IPS-NIHi11 (cell line): ENCODE measurements around the gene RANBP10.

Experiments
- DNase-seq: peaks from one replicate; pipeline ENCODE4 v3.0.0; 2012; ENCODE audit warnings: mixed read lengths, low spot score

RANBP10 gene

DNA sequence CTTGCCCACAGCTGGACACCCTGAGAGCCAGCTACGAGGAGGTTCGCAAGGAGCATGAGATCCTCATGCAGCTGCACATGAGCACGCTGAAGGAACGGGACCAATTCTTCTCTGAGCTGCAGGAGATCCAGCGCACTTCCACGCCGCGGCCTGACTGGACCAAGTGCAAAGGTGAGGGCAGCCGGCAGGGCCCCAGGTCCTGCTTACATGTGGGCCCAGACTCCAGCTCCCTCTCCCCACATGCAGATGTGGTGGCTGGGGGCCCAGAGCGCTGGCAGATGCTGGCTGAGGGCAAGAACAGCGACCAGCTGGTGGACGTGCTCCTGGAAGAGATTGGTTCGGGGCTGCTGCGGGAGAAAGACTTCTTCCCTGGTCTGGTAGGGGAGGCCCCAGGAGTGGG lies 19.5 kb upstream of the RANBP10 start:
- no peak for DNase-seq

DNA sequence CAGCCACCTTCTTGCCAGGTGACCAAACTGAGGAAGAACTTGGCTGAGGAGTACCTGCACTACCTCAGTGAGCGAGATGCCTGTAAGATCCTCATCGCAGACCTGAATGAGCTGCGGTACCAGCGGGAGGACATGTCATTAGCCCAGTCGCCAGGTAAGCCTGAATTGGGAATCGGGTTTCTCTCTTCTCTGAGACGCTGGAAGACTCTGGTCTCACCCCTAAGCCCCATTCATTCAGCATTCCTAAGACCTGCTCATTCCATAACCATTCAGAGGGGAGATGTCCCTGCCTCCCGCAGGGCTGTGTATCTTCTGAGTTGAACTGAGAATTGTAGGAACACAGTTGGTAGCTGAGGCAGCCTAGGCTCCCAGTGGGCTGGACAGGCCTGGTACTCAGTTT lies 18.8 kb upstream of the RANBP10 start:
- DNase-seq = no peak

DNA sequence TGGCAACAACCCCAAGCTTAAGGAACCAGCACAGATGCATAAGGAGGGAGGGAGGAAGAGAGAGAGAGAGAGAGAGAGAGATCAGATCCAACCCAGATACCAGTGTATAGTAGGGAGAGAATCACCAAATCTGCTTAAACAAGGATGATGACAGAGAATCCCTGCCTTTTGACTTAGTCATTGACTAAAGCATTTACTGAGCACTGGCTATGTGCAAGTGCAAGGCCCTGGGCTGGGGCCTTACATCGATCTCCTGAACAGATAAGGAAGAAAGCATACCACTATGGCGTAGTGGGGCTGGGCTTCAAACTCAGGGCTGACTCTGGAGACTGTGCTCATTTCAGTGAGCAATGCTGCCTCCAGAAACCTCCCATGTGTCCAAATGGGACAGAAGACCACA lies 16.2 kb upstream of the RANBP10 start:
- no peak for DNase-seq

DNA sequence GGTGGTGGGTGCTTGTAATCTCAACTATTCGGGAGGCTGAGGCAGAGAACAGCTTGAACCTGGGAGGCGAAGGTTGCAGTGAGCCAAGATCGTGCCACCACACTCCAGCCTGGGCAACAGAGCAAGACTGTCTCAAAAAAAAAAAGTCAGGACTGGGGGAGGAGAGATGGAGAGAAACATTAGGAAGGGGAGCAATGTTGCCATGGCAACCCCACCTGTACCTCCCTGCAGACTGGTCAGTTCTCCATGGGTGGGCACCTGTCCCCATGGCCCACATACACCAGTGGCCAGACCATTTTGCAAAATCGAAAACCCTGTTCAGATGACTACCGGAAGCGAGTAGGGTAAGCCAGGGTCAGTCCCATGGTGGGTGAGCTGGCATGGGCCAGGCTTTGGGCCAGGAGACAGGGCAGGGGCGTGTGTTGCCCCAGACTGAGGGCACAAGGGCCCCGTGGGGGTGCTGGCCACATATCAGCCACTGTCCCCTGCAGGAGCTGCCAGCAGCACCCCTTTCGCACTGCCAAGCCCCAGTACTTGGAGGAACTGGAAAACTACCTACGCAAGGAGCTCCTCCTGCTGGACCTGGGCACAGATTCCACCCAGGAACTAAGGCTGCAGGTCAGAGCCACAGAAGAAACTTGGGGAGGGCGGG lies 14.4 kb upstream of the RANBP10 start:
- DNase-seq = no peak

DNA sequence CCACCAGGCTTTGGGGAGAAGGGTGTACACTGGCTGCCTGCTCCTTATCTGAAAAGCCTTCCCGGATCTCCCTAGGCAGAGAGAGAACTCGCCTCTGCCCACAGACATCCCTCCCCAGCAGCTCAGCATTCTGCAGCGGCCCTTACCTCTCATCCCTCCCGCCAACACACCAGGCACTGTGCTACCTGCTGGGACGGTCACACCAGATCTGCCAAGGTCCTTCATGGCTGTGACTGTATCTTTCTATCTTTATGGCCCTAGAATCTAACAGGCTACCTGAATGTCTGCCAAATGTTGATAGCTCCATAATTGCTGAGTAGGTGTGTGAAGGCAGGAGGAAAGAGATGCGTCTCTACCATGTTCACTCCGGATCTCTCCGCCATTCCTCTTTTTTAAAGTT lies 8.2 kb upstream of the RANBP10 start:
- no peak for DNase-seq

DNA sequence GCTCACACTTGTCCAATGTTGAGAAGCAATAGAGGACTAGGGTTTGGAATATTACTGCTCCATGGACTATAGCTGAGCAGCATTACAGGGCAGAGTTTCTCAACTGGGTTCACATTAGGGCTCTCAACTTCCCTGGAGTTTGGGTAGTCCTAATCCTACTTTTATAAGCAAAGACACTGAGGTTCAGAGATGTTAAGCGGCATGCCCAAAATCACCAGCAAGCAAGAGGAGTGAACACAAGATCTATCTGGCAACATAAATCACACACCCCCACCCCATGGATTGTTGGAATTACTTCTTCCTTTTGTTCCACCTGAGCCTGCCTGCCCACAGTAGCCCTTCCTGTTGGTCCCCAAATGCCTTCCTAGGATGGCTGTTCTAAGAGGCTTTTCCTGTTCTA lies 5.5 kb upstream of the RANBP10 start:
- DNase-seq = no peak

DNA sequence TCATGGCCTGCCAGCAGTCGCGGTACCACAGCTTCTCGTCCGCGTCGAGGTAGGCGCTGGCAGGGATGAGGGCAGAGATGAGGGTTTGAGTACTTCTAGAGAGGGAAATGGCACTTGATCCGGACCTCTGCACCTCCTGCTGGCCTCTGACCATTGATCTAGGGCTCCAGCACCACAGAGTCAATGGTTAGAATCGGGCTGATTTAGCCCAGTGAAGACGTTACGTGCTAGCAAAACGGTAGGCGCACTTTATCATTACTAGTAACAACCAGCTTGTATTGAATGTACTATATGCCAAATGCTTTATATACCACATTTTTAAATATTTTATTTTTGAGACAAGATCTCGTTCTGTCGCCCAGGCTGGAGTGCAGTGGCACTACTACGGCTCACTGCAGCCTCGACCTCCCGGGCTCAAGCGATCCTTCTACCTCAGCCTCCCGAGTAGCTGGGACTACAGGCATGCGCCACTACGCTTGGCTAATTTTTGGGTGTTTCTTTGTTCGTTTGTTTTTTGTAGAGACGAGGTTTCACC lies 855 bp upstream of the RANBP10 start:
- DNase-seq = no peak

DNA sequence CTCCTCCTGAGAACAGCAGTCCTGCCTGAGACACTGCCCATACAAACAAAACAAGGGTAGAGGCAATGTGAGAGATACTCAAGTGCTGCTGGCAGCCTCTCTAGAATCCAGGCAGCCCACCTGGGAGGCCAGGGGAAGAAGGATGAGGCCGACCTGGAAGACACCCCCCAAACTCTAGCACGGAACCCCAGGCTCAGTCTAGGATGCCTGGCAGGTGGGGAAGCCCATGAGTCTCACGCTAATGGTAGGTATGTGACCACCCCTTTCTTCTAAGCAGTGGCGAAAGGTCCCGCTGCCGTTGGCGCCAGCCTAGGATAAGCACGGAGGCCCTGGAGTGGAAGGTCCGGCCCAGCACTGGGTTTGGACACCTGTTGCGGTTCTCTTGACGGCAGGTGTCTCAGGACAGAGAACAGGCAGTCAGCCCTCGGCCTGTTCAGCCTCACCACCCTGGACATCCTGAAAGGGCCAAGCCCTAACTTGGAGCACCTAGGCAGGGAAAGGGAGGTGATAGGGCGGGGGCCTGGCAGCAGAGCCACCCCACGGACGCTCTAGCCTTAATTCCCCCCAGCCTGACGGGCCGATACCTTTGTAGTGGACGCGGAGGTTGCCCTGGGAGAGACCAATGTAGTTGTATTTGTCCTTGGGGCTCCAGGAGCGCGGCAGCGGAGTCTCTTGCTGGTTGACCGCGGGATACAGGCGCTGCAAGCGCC lies 487 bp downstream of the RANBP10 start:
- DNase-seq = peak; percentile 29

DNA sequence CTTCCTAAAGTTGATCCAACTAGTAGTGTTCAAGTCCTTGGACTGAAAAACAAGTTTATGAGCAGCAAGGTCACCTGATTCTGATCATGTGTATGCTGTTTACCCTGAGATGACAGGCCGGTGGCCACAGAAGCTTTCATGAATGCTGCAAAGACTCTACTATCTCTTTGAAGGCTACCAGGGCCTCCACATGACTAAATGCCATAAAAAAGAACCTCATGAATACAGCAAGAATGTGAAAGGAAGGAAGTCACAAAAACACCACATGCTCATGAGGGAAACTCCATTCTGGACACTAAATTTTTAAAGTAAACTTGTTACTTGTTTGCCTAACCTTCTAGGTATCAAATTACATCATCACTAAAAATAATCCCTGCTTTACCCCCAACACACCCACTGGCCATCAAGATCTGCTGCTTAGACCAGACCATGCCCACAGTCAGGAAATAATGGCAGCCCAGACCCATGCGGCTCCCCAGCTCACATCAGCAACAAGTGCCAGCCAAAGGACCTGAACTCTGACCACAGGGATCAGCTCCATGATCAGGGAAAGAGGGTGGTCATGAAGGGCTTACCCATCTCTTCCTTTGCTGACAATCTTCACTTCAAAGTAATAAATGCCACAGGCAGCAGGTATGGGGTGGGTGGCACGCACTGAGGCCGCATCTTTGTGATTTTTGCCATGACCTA lies 1.4 kb downstream of the RANBP10 start:
- no peak for DNase-seq

DNA sequence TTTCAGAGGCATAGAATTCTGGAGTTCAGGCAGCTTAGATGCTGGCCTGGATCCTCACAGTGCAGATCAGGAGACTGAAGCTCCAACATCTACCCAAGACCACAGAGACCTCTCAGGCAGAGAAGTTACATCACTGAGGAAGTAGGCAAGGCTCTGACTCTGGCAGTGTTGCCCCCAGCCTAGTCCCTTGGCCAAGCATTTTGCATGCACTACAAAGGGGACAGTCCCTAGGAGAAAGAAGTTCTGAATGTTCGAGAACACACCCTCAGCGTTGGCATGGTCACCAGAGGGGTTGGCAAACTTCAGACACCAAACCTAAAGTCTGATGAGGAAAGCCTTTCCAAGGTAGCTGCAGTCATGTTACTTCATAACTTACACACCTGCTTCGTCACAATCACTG lies 2.5 kb downstream of the RANBP10 start:
- DNase-seq = no peak

DNA sequence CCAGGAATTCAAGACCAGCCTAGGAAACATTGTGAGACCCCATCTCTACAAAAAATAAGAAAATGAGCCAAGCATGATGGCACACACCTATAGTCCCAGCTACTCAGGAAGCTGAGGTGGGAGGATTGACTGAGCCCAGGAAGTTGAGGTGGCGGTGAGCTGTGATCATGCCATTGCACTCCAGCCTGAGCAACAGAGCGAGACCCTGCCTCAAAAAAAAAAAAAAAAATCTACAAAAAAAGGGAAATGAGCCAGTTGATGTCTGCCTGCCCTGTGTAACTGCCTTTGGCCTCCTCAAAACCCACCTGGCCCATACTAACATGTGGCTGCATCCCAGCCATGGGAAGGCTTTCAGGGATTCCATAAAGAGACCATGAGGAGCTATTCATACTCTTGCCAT lies 4.5 kb downstream of the RANBP10 start:
- DNase-seq = no peak

DNA sequence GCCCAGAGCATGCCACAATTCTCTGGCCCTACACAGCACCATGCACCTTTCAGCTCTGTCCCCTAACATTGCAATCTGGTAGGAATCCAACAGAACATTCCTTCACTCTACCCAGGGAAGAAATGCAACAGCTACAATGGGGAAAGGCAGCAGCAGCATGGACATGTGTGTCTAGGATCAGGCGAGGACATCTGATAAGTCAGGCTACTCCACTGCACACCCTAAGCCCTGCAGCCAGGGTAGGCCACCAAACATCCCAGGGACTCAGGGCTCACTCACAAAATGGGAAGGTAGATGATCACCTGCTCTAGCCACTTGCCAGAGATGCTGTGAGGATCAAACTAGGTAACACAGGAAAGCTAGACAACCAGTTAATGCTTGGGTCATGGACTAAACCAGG lies 5.1 kb downstream of the RANBP10 start:
- no peak for DNase-seq

DNA sequence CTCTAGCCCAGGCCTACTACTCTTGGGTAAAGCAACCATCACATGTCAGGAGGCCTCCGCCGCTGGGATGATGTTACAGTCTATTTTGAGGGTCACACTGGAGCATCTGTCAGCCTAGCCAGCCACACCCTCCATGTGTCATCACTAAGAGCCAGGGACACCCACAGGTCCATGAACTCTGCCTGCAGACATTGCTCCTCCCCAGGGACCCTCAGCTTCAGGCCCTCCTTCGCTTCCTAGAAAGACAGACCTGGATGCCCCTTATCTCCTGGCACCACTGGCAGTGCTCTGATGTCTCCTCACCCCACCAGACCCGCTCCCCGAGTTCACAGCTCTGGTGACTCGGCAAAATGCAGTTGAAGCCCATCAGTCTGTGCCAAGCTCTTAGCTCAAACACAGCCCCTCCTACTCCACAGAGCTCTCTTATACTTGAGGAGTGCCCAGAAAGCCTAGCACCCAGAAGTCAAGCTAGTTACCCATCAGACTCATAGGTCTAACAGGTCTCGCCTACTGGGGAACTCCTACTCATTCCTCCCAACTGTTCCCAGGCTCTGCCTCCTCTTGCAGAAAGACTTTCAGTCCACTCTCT lies 5.9 kb downstream of the RANBP10 start:
- DNase-seq = no peak

DNA sequence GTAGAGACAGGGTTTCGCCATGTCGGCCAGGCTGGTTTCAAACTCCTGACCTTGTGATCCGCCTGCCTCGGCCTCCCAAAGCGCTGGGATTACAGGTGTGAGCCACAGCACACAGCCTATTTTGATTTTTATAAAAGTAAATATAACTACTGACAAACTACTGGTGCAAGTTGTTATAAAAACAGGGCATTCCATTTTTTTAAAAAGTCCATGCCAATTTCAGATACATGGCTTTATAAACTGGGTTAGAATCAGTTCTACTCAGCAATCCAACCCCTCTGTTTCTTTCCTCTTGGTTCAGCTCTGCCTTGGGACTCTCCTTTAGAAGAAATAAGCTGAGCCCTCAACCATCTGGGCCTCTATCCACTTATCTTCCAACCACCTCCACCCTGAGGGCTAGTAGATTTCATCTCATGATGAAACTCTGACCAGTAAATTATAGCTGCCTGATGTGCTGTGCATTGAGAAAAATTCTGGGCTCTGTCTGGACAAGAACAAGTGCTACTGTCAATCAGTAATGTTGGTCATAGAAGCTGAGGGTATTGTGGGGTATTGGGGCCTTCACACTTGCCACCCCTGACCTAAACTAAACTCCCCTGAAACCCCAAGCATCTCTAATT lies 10.2 kb downstream of the RANBP10 start:
- no peak for DNase-seq

DNA sequence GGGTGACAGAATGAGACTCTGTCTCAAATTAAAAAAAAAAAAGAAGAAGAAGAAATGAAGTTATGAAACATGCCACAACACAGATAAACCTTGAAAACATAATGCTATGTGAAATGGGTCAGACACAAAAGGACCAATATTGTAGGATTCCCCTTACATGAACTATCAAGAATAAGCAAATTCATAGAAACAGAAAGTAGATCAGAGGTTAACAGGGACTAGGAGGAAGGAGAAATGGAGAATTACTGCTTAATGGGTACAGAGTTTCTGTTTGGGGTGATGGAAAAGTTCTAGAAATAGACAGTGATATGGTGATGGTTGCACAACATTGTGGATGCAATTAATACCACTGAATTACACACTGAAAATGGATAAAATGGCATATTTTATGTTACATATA lies 16.3 kb downstream of the RANBP10 start:
- DNase-seq = no peak

DNA sequence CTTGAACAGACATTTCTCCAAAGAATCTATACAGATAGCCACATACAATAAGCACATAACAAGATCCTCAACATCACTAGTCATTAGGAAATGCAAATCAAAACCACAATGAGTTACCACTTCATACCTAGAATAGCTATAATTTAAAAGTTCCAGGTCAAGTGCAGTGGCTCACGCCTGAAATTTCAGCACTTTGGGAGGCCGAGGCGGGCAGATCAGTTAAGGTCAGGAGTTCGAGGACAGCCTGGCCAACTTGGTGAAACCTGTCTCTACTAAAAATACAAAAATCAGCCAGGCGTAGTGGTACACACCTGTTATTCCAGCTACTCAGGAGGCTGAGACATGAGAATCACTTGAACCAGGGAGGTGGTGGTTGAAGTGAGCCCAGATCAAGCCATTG lies 19.9 kb downstream of the RANBP10 start:
- no peak for DNase-seq

DNA sequence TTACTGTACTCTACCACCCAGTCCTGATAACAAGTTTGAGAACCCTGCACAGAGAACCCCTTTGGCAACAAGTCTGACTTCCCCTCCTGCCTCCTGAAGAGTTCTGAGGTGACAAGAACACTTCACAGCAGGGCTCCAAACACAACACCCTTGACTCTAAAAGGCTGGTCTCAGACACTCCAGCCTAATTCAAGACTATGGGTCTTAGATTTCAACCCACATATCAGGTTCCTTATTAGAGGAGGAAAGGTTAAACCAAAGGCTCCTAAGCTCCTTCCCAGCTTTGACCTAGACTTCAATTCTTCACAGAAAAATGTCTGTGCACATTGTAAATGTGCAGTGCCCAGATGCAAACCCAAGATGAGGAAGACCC lies 23.0 kb downstream of the RANBP10 start:
- no peak for DNase-seq

DNA sequence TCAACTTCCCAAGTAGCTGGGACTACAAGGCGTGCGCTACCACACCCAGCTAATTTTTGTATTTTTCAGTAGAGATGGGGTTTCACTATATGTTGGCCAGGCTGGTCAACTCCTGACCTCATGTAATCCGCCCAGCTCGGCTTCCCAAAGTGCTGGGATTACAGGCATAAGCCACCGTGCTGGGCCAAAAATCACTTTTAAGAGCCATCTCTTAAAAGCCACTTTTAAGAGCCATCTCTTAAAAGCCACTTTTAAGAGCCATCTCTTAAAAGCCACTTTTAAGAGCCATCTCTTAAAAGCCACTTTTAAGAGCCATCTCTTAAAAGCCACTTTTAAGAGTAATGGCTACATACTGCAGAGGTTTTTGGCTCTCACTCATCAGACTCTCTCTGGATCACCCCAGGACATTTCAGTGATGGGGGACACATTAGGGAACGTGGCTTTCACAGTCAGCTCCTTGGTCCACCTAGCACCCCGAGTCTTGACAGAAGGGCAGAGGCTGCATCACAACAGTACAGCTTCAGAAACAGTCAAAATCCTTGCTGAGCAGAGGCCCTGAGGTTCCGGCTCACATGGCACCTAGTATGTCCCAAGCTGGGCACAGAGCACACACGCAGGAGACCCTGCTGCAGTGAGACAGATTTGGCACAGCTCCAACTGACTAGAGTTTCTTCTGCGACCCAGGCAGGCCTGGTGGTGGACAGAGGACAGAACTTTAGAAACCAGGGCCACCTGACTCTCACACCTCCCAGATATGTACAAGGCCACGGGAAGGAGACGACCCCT lies 23.6 kb downstream of the RANBP10 start:
- no peak for DNase-seq

DNA sequence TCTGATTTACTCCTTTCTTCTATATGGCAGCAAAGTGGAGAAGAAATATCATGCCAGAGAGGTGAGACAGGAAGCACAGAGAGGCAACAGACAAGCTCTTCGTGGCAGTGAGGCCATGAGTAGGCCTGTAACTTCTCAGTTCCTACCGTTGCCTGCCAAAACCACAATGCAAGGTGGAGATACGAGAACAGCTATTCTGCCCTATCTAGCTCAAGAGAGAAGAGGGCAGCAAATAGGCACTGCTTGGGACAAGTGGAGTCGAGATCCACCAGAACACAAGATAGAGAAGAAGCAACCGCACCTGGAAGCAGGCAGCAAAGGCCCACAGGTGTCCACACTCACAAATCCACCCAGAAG lies 24.8 kb downstream of the RANBP10 start:
- no peak for DNase-seq

DNA sequence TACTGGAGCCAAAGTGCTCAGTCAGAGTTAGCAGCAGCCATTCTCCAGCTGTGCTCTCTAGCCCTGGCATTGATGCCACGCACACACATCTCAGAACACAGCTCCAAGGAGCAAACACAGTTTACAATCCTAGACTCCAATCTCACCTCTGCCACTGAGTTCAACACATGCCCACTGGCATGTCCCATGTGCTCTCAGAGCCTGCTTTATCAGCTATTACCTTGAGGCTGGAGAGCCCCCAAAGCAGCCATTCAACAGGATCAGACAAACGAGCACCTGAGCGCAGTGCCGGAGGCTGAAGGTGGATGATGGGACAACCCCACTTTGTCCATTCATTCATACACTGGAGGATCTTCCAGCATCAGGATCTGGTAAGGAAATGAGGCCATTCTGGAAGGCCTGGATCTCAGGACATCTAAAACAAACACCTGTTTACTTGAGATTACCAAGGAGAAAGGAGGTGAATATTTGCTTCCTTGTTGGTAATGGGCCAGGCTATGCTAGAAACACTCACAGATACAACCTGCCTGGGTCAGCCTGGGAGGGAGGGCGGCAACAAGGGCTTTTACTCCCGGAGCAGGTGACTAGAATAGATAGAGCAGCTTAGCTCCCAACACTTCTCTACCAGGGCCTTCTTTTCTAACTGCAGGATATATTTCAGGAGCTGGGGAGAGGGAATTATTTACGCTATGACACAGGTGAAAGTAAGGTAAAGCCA lies 25.4 kb downstream of the RANBP10 start:
- no peak for DNase-seq
